Measurements from ENCODE around the gene SLC25A1.

SLC25A1 gene

DNA sequence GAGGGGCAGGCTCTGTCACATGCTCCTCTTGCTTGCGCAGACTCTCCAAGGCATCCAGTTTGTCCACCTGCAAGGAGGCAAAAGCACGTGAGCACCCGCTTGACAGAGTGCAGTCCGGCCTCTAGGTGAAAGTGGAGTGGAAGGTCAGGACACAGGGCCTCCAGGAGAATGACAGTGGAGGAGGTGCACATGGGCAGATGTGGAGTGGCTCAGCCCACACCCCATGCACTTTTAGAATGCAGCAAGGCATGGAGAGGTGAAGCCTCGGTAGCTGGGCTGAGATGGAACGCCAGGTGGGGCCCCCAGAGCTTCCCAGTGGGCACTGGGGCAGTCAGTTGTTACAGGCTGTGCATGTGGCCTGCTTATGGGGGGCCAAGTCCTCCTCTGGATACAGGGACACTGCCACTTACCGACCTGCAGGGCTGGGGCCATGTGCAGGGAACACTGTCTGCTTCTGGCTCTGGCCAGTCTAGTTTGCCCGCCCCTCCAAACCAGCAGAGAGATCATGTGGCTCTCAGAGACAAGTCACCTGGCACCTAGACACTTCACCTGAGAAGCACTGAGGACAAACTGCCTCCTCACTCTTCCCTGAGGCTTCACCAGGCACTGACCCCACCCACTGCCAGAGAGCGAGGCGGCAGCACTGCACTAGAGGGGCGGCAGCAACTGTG lies 2.3 kb upstream of the SLC25A1 start:
- no peak for DNase-seq (ENCODE audit: low read depth)

DNA sequence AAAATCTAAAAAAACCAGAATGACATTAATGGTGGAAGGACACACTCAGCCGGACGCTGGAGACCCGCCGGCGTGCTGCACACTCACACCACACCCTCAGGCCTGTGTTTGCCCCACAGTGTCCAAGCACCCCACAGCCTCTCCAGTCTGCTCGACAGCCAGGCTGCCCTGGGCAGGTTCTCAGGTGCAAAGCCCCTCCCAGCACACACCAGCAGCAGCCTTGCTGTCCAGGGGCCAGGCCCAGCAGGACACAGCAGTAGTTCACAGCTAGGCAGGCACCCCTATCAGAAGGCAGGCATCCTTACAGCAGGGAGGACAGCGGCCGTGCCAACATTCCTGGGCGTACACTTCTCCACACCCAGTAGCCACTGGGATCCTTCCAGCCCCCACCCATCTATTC lies 1.7 kb upstream of the SLC25A1 start:
- DNase-seq (ENCODE audit: low read depth), result no peak

DNA sequence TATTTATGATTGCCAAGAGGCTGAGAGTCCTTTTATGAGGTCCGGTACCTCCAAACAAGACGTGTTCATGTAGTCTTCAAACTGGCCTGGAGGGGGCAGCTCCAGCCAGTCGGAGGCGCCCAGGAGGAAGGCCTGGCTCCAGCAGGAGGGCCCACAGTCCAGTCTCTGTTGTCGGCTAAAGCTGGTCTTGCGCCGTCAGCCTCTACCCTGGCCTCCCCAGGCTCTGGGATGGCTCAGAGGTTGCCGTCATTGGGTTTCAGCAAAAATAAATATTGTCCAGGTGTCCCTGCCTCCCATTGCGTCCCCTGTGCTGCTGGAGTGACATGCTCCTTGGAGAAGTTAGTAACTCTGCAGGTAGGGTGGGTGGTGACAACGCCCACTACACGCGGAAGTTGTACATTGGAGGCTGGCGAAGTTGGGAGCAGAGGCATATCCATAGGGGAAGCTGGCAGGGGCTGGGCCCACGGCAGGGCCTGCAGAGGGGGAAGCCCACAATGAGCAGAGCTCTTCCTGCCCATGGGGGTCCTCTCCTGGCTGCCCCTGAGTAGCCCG lies 1.0 kb upstream of the SLC25A1 start:
- no peak for DNase-seq (ENCODE audit: low read depth)

- DNase-seq (ENCODE audit: low read depth), result peak; percentile 49
Measured at GRCh38 chr22:19178065-19178656, 375 bp downstream of the SLC25A1 start.

DNA sequence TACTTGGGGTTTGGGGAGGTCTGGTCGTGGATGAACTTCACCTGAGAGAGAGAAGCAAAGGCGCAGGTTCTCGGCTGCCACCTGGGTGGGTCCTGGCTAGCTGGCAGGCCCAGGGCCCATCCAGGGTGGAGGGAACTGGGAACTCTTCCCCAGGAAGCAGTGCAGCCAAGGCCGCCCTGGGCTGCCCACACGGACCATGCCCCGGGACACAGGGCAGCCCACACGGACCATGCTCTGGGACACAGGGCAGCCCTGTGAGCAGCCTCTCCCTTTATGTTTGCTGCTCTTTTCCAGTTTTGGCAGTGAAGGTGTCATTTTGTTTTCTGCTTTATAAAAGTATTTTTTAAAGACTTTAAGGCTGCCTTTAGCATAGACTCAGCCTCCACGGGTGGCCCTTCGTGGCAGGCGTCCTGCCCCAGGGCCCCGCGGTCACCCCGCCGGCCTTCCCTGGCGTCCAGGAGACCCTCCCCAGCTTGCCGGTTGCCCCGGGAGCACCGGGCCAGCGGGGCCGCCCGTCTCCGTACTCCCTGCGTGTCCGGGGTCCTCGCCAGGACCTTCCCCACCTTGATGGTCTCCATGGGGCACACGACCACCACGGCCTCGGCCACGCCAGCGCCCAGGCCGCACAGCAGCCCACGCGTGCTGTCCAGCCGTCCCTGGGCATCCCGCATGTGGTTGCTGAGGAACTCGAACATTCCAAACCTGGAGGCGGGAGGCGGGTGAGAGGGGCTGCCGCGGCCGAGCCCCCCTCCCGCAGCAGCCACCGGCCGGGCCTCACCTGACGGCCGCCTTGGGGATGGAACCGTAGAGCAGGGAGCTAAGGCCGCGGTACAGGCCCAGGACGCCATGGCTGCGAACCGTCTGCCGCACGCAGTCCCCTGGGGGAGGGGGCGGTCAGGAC lies 1.1 kb downstream of the SLC25A1 start:
- no peak for DNase-seq (ENCODE audit: low read depth)

GRCh38 chr22:19176732-19177131 lies 1.8 kb downstream of the SLC25A1 start:
- DNase-seq (ENCODE audit: low read depth), result no peak

DNA sequence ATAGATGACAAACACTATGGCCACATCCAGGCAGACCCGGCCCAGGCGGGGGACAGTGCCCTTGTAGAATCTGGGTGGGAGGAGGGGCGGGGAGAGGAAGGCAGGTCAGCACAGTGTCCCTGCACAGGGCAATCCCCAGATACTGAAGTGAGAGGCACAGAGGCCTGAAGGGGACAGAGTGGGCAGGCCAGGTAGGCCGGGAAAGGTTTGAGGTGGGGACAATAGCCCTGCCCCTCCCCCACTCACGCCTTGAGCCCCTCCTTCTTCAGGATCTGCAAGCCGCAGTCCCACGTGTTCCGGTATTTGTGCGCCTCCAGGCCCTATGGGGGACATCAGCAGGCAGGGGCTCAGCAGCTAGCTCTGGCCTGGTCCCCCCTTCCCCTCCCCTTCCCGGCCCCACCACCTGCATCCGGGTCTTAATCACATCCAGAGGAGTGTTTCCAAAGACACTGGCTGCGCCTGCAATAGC lies 2.3 kb downstream of the SLC25A1 start:
- DNase-seq (ENCODE audit: low read depth), result no peak

GRCh38 chr22:19175602-19176174 lies 2.8 kb downstream of the SLC25A1 start:
- no peak for DNase-seq (ENCODE audit: low read depth)

DNA sequence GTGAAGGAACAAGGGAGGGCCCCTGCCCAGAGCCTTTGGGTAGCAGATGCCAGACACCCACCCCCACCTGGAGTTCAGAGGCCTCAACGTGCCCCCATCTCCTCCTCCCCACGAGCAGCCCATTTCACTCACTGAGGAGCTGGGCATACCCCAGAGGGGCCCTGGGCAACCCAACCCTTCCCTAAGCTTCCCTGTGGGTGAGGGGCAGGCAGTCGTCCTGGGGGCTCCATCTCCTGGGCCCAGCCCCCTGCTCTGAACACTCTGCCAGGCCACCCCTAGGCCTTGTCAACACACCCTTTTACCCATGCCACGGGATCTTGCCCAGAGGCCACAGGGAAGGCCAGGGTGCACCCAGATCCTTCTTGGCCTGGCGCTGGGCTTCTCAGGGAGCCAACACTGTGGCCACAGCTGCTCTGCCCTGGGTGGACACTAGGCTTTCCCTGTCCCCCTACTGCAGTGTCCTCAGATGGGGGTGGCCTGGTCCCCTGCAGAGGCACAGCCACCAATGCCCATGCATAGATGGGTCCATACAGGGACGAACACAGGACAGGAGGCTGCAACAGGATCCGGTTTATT lies 3.4 kb downstream of the SLC25A1 start:
- DNase-seq (ENCODE audit: low read depth), result no peak

DNA sequence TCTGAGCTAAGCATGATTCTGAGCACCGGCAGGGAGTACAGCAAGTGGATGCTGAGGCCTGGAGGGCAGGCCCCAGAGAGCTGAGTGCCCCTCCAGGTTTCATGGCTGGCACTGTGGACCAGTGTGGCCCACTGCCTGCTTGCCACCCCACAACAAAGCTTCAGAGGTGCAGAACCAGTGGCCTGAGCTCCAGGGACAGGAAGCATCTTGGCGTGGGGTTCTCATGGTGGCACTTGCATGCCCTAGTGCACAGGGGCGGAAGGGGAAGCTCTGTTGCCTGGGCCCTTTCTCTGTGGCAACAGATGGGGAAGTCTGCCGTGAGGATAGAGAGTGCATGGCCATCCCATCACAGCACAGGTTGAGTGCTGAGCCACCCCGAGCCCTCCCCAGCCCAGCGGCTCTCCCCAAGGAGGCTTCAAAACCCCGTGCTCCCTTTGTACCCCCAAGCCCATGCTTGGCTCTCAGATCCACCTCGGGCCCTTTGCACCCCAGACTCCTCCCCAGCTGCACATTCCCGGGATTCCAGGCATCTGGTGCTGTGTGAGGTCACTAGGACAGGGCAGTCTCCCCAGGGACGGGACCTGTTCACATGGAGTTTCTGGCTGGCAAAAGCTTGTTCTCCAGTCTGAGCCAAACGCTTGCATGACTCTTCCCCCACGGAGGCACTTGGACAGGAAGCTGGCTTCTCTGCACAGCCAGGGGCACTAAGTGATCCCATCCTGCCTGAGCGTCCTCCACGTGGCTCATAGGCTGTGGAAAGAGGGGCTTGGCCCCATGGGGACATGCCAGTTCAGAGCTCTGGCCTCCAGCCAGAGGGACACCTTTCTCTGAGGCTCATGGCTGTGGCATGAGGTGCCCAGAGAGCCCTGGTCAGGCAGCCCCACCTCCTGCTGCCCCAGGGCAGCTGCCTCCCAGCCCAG lies 4.2 kb downstream of the SLC25A1 start:
- no peak for DNase-seq (ENCODE audit: low read depth)

- DNase-seq (ENCODE audit: low read depth), result no peak
Measured at GRCh38 chr22:19173047-19174035, 5.2 kb downstream of the SLC25A1 start.

DNA sequence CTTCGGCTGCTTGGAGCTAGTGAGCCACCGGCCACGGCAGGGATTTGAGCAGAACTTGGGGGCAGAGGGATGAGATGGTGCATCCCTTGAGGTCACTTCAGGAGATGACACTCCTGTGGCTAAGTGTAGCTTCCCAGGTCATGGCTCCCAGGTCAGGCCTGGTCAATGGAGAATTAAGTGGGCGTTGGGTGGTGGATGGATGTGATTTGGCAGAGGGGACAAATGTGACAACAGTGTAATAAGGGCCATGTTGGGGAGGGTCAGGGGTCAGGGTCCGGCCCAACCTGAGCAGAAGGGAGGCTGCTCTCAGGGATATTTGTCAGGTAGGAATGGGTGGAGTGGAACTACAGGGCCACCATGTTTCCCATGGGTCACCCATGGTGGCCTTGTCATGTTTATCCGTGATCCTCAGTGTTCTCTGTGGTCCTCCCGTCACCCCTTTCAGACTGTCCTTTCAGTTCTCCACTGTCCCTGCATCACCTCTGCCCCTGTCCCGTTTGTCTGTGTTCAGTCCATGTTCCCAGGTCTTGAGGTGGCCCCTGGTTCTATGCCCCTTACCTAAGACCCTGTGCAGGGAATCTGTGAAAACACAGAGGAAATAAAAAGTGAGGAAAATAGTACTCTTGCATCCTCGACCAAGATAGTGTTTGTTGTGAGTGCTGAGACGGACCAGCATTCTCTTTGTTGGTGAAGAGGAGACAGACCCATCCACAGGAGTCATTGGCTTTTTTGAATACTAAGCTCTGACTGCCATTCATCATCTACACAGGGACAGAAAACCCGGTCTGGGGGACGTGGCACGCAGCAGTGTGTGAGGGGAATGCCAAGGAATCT lies 6.1 kb downstream of the SLC25A1 start:
- DNase-seq (ENCODE audit: low read depth), result no peak

GRCh38 chr22:19169947-19170318 lies 8.6 kb downstream of the SLC25A1 start:
- no peak for DNase-seq (ENCODE audit: low read depth)

DNA sequence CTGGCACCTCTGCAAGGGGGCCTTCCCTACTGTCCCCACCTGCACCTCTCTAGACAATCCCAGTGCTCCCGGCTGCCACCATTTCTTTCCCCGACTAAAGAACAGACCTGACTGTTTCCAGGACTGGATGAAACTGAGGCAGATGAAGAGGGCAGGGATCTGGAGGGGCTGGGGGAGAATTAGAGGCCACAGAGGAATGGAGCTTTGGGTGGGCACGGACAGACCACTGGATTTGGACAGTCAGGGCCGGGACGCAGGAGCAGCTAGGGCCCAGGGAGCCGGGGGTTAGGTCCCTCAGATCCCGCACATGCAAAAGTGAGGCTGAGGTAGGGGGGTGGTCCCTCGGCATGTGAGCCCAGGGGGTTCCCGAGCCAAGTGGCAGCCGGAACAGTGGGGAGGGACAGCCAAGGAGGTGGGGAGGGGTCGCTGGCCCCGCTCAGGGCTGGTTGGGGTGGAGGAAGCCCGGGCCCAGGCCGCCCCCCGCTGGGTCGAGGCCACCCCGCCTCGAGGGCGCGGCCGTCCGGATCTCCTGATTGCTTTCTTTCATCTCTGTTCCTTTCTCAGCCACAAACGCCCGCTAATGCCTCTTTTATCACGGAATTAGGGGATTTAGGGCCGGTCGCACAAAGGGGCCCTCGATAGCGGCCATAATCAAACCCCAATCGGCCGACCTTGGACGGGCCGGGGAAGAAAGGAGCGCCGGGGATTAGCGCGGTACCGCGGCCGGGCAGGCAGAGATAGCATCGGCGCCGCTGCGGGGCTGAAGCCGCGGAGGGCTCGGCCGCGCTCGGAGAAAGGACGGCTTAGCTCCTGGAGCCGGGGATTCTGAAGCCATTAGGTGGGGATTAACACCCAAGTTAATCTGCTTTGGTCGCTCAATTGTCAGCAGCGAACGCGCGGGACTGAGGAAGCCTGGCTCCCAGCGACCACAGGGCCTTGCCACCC lies 9.3 kb downstream of the SLC25A1 start:
- DNase-seq (ENCODE audit: low read depth), result no peak

DNA sequence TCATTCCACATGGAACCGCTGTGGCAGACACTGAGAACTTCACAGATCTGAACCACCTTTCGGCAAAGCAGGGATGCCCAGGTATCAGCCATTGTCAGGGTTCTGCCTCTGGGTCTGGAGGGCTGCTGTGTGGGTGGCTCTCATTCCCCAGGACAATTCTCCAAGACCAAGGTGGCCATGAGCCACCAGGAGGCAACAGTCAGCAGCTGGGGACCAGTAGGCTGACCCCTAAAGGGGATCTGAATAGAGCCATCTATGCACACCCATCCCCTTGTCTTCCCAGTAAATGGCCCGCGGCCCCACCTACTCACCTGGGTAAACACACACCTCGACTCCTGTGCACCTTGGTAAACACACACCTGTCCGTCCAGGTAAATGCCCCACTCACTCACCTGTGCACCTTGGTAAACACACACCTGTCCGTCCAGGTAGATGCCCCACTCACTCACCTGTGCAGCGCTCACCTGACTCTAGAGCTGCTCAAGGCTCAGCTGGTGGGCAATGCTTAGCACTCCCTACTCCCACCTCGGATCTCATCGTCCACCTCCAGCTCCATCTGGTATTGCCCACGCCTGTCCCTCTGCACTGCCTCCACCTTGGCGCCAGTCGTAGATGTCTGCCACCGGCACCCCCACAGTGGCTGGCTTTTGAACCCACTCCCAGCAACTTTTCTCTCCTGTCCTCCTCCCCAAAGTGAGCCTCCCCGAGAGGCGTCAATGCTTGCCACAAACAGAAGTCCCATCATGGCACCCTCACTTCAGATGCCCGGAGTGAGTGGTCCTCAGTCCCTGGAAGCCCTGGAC lies 10.2 kb downstream of the SLC25A1 start:
- no peak for DNase-seq (ENCODE audit: low read depth)

GRCh38 chr22:19167106-19167869 lies 11.2 kb downstream of the SLC25A1 start:
- no peak for DNase-seq (ENCODE audit: low read depth)
